H1 (cell line): Measurements from ENCODE around the gene EIF4E. TPM values are rescaled to one million over a fixed set of nuclear protein-coding genes. Genes with fewer than 3 reads are reported as not detected.

Experiments used
- CTCF ChIA-PET: fragments of 300-600 bp; sonication (Branson Sonifier 250); formaldehyde crosslinking; loops from one replicate; lab custom pipeline; 2021; ENCODE audit not compliant: partially characterized antibody; lab: Charles Lee
- POLR2A ChIA-PET: fragments of 300-600 bp; sonication (Branson Sonifier 250); formaldehyde crosslinking; loops from one replicate; lab custom pipeline; 2021; ENCODE audit warnings: inconsistent platforms; ENCODE audit not compliant: partially characterized antibody; lab: Charles Lee
- DNase-seq, 2 experiments: peaks; one replicate each; pipeline versions ENCODE4 v3.0.0 to v3.0.0-alpha.2; 2010 to 2022; ENCODE audit warnings: low spot score in 2 of 2, low read depth in 1 of 2, mixed read lengths in 1 of 2
- FAIRE-seq: peaks from 2 replicates; lab custom pipeline; 2011; peaks lifted over from hg19 to GRCh38; lab: Jason Lieb, UNC
- H2AFZ ChIP-seq: 2 replicates; pipeline ENCODE4 v1.8.1; 2012; ENCODE audit warnings: low read length, inconsistent platforms
- H2AK5ac ChIP-seq: 2 replicates; pipeline ENCODE4 v1.6.1; 2013; ENCODE audit warnings: low read depth, low read length
- H2BK120ac ChIP-seq: replicated peaks from 2 replicates; pipeline ENCODE3; 2013; ENCODE audit warnings: low read depth, low read length, inconsistent platforms
- H2BK12ac ChIP-seq: 2 replicates; pipeline ENCODE4 v1.6.1; 2013; ENCODE audit warnings: low read depth, low read length
- H2BK15ac ChIP-seq: 2 replicates; pipeline ENCODE4 v1.6.1; 2013; ENCODE audit warnings: low read length
- H2BK20ac ChIP-seq: 2 replicates; pipeline ENCODE4 v1.6.1; 2013; ENCODE audit warnings: low read length
- H2BK5ac ChIP-seq: 2 replicates; pipeline ENCODE4 v1.6.1; 2013; ENCODE audit warnings: low read depth, low read length
- H3K14ac ChIP-seq: 2 replicates; pipeline ENCODE4 v1.6.1; 2013; ENCODE audit warnings: inconsistent platforms; ENCODE audit not compliant: insufficient read length
- H3K18ac ChIP-seq: 2 replicates; pipeline ENCODE4 v1.6.1; 2013; ENCODE audit warnings: low read length; ENCODE audit errors: extremely low read depth
- H3K23ac ChIP-seq: 2 replicates; pipeline ENCODE4 v1.6.1; 2013; ENCODE audit warnings: inconsistent platforms; ENCODE audit not compliant: insufficient read length
- H3K23me2 ChIP-seq: 2 replicates; pipeline ENCODE4 v1.6.1; 2013; ENCODE audit warnings: low read depth, low read length
- H3K27ac ChIP-seq: 2 replicates; pipeline ENCODE4 v1.6.1; 2011; ENCODE audit warnings: low read depth, low read length, inconsistent platforms
- H3K27me3 ChIP-seq, 4 experiments: replicated peaks in 1 of 4; 1 replicate in 1 of 4; 2 replicates in 3 of 4; pipeline versions ENCODE4 v1.6.1 to v1.8.1; 2011 to 2013; ENCODE audit warnings: low read length in 3 of 4, mild to moderate bottlenecking in 3 of 4, inconsistent platforms in 2 of 4, mixed read lengths in 2 of 4, moderate library complexity in 1 of 4; ENCODE audit not compliant: control insufficient read depth in 3 of 4, insufficient read depth in 3 of 4; ENCODE audit errors: extremely low read depth in 1 of 4
- H3K36me3 ChIP-seq, 4 experiments: 2 replicates each; pipeline versions ENCODE4 v1.6.1 to v1.8.1; 2011 to 2013; ENCODE audit warnings: mild to moderate bottlenecking in 4 of 4, low read length in 3 of 4, moderate library complexity in 2 of 4, control low read depth in 1 of 4, inconsistent platforms in 1 of 4; ENCODE audit not compliant: insufficient read depth in 4 of 4, control insufficient read depth in 2 of 4
- H3K4ac ChIP-seq: replicated peaks from 2 replicates; pipeline ENCODE3; 2013; ENCODE audit warnings: low read length, low read depth, mixed read lengths, inconsistent platforms; ENCODE audit not compliant: insufficient read length
- H3K4me1 ChIP-seq, 4 experiments: replicated peaks in 1 of 4; 1 replicate in 1 of 4; 2 replicates in 3 of 4; pipeline versions ENCODE4 v1.6.1 to v1.8.1; 2011 to 2013; ENCODE audit warnings: low read length in 3 of 4, inconsistent platforms in 2 of 4, mixed read lengths in 1 of 4; ENCODE audit not compliant: insufficient read depth in 4 of 4, control insufficient read depth in 3 of 4
- H3K4me2 ChIP-seq, 2 experiments: 2 replicates each; pipeline versions ENCODE4 v1.6.1 to v1.8.1; 2011 to 2013; ENCODE audit warnings: low read depth in 2 of 2, low read length in 2 of 2, control low read depth in 1 of 2, inconsistent platforms in 1 of 2, mild to moderate bottlenecking in 1 of 2; ENCODE audit not compliant: insufficient read depth in 1 of 2
- H3K4me3 ChIP-seq, 4 experiments: fragments of 200-600, 300-600 bp in 1 of 4; sonication (generic), shearing (Covaris generic), sonication (Bioruptor Twin) in 1 of 4; 2 replicates each; pipeline versions ENCODE4 v1.5.1 to v1.8.1; 2011 to 2016; ENCODE audit warnings: low read length in 4 of 4, low read depth in 3 of 4, control low read depth in 2 of 4, inconsistent platforms in 2 of 4, mild to moderate bottlenecking in 2 of 4, mixed read lengths in 1 of 4, moderate library complexity in 1 of 4; ENCODE audit not compliant: insufficient read depth in 2 of 4; ENCODE audit errors: extremely low read depth in 1 of 4
- H3K56ac ChIP-seq: replicated peaks from 2 replicates; pipeline ENCODE3; 2013; ENCODE audit warnings: low read depth, mild to moderate bottlenecking, mixed read lengths, low read length, inconsistent platforms; ENCODE audit not compliant: insufficient read length
- H3K79me1 ChIP-seq: 2 replicates; pipeline ENCODE4 v1.6.1; 2013; ENCODE audit warnings: low read depth, low read length, control low read depth
- H3K79me2 ChIP-seq, 2 experiments: 2 replicates each; pipeline versions ENCODE4 v1.6.1 to v1.8.1; 2012 to 2013; ENCODE audit warnings: low read length in 2 of 2, mild to moderate bottlenecking in 2 of 2, inconsistent platforms in 1 of 2; ENCODE audit not compliant: insufficient read depth in 2 of 2, control insufficient read depth in 1 of 2
- H3K9ac ChIP-seq, 4 experiments: replicated peaks in 1 of 4; 1 replicate in 1 of 4; 2 replicates in 3 of 4; pipeline versions ENCODE4 v1.6.1 to v1.8.1; 2011 to 2013; ENCODE audit warnings: low read depth in 3 of 4, low read length in 3 of 4, control low read depth in 2 of 4, mild to moderate bottlenecking in 2 of 4, moderate library complexity in 2 of 4, inconsistent platforms in 1 of 4; ENCODE audit errors: extremely low read depth in 1 of 4
- H3K9me3 ChIP-seq, 2 experiments: 2 replicates each; pipeline versions ENCODE4 v1.6.1 to v1.8.1; 2012 to 2013; ENCODE audit warnings: mild to moderate bottlenecking in 2 of 2, moderate library complexity in 2 of 2, control low read depth in 1 of 2, inconsistent platforms in 1 of 2, low read depth in 1 of 2, low read length in 1 of 2, mixed read lengths in 1 of 2; ENCODE audit not compliant: insufficient read depth in 2 of 2
- H4K20me1 ChIP-seq, 2 experiments: replicated peaks in 1 of 2; 2 replicates each; pipeline versions ENCODE3 to v1.8.1; 2011 to 2013; ENCODE audit warnings: inconsistent platforms in 2 of 2, low read length in 2 of 2, mild to moderate bottlenecking in 1 of 2; ENCODE audit not compliant: insufficient read depth in 2 of 2, control insufficient read depth in 1 of 2
- H4K5ac ChIP-seq: 2 replicates; pipeline ENCODE4 v1.6.1; 2013; ENCODE audit warnings: low read length, low read depth, mixed read lengths, inconsistent platforms; ENCODE audit not compliant: insufficient read length
- H4K8ac ChIP-seq: 2 replicates; pipeline ENCODE4 v1.8.0; 2013; ENCODE audit warnings: mild to moderate bottlenecking, moderate library complexity, low read length, inconsistent platforms; ENCODE audit not compliant: insufficient read depth; ENCODE audit errors: extremely low read depth
- H4K91ac ChIP-seq: replicated peaks from 2 replicates; pipeline ENCODE3; 2013; ENCODE audit warnings: low read length, mixed read lengths, inconsistent platforms; ENCODE audit not compliant: insufficient read length
- CBX8 ChIP-seq: fragments of 300-800, 300-1000 bp; sonication (generic); IDR thresholded peaks from 2 replicates; pipeline ENCODE4 v1.7.1; 2016; ENCODE audit warnings: low read depth, low read length, borderline replicate concordance
- GTF2F1 ChIP-seq: IDR thresholded peaks from 2 replicates; pipeline ENCODE4 v1.6.1; 2012; ENCODE audit warnings: low read depth, low read length, improper control_type of control experiment, borderline replicate concordance
- HDAC2 ChIP-seq, 2 experiments: fragments of 300-600 bp in 1 of 2; sonication (generic) in 1 of 2; IDR thresholded peaks; 2 replicates each; pipeline ENCODE4 v1.6.1; 2011 to 2012; ENCODE audit warnings: low read depth in 2 of 2, low read length in 2 of 2, mild to moderate bottlenecking in 2 of 2, moderate library complexity in 2 of 2, borderline replicate concordance in 1 of 2, inconsistent platforms in 1 of 2
- SIN3A ChIP-seq, 2 experiments: IDR thresholded peaks in 1 of 2; conservative IDR thresholded peaks in 1 of 2; 2 replicates each; pipeline ENCODE4 v1.6.1; 2011 to 2012; ENCODE audit warnings: low read length in 2 of 2, improper control_type of control experiment in 1 of 2, low read depth in 1 of 2, mild to moderate bottlenecking in 1 of 2
- SP2 ChIP-seq: IDR thresholded peaks from 2 replicates; pipeline ENCODE4 v1.6.1; 2012; ENCODE audit warnings: mild to moderate bottlenecking, low read length, inconsistent platforms
- SUZ12 ChIP-seq: fragments of 200-600 bp; sonication (generic); IDR thresholded peaks from 2 replicates; pipeline ENCODE4 v1.6.1; 2012; ENCODE audit warnings: mild to moderate bottlenecking, inconsistent platforms, low read length, moderate library complexity, mixed read lengths
- TAF1 ChIP-seq: IDR thresholded peaks from 2 replicates; pipeline ENCODE4 v1.6.1; 2011; ENCODE audit warnings: mild to moderate bottlenecking, low read depth, low read length
- USF2 ChIP-seq: IDR thresholded peaks from 2 replicates; pipeline ENCODE4 v1.6.1; 2011; ENCODE audit warnings: low read length, improper control_type of control experiment
- WGBS, 2 experiments: shearing (Covaris generic) in 1 of 2; methylation state at CpG; one replicate each; pipeline versions ENCODE4 v1.1.6 to v1.1.7; 2013 to 2015; ENCODE audit warnings: low lambda C conversion rate in 2 of 2, mixed read lengths in 2 of 2, inconsistent platforms in 1 of 2, low coverage in 1 of 2, missing lambda C conversion rate in 1 of 2; ENCODE audit not compliant: insufficient replicate concordance in 2 of 2, insufficient coverage in 1 of 2, insufficient read length in 1 of 2; ENCODE audit errors: extremely low coverage in 1 of 2, missing lambda C conversion rate in 1 of 2; 5-methylcytosine and 5-hydroxymethylcytosine counted together
- polyA plus RNA-seq, 7 experiments: library from polyadenylated mRNA; depleted of rRNA in 3 of 7; stranded (reverse) in 5 of 7; unstranded in 2 of 7; fragments of >200 nt in 5 of 7; fragments of 200-250 nt in 2 of 7; gene quantifications; 1 replicate in 5 of 7; 2 replicates in 1 of 7; 4 replicates in 1 of 7; pipeline versions ENCODE4 v1.2.1 to v1.2.3, GENCODE V29; 2011 to 2013; ENCODE audit warnings: missing spikeins in 2 of 7, mixed read lengths in 2 of 7
- total RNA-seq: library from RNA; stranded (reverse); fragmentation: NEBNext Ultra II Directional; extraction: Animal tissue kit (Norgen Biotek cat#: 25700); gene quantifications from 2 replicates; pipeline ENCODE4 v1.2.1, GENCODE V29; 2021
- TF ChIP-seq, protein P1 (sequence below): IDR thresholded peaks from 2 replicates; pipeline ENCODE4 v1.6.1; 2012; ENCODE audit warnings: low read length, inconsistent platforms

The EIF4E gene
- total and polyA plus RNA-seq, 2 of the 8 experiments (the other 6 are each of a cell fraction or from before 2014, with no cell fraction given), result 59.6 to 185 TPM

GRCh38 chr4:98930311-98930865, 1.5 kb upstream of the EIF4E start:
- Histone ChIP-seq H3K56ac (no peak overlapping the region), H3K4me2 (no peak overlapping the region; a peak in 1 of 4 replicates), H3K27me3 (no peaks in the 10 kb centered on the region), H3K79me2 (peaks cover 23 to 34% of the 10 kb centered on the region in 2 experiments), H3K4me1 (peaks cover 0 to 2% (median 0%) of the 10 kb centered on the region in 4 experiments; a peak in 1 of 7 replicates), H3K27ac (no peak overlapping the region), H3K9me3 (peaks cover 17 to 22% of the 10 kb centered on the region in 2 experiments), H3K79me1 (no peaks in the 10 kb centered on the region), H3K14ac (no peak overlapping the region), H2BK5ac (no peak overlapping the region), H2BK15ac (no peak overlapping the region), H3K36me3 (peaks cover 0 to 6% (median 1%) of the 10 kb centered on the region in 4 experiments; a peak in 1 of 8 replicates), H3K18ac (no peak overlapping the region), H4K91ac (no peak overlapping the region), H4K8ac (no peak overlapping the region), H3K23ac (no peak overlapping the region), H3K23me2 (peaks cover 2% of the 10 kb centered on the region; the same call in 1 of the 2 replicates), H3K4ac (no peak overlapping the region), H3K4me3 (peak overlapping the region in 1 of 4 experiments; percentile 97; a peak in 1 of 8 replicates), H2BK12ac (no peak overlapping the region), H2AK5ac (no peak overlapping the region), H2BK120ac (no peak overlapping the region), H2BK20ac (no peak overlapping the region), H4K20me1 (peaks cover 0 to 9% of the 10 kb centered on the region in 2 experiments), H3K9ac (no peak overlapping the region), H4K5ac (no peak overlapping the region), H2AFZ (no peak overlapping the region)
- FAIRE-seq (no peak), DNase-seq (no peak)
- CTCF ChIA-PET, result interaction anchor here (2.9 kb wide), 1 partner anchor 8 kb away, joined by 9 read pairs; no protein-coding TSS in a partner anchor
- POLR2A ChIA-PET, result no interaction called here
- WGBS, 2 experiments, result 95% methylated on average over 2 of the region's 2 CpGs; no CpG with 5 or more reads in 1 of the 2 experiments
- TF ChIP-seq, protein P1, sequence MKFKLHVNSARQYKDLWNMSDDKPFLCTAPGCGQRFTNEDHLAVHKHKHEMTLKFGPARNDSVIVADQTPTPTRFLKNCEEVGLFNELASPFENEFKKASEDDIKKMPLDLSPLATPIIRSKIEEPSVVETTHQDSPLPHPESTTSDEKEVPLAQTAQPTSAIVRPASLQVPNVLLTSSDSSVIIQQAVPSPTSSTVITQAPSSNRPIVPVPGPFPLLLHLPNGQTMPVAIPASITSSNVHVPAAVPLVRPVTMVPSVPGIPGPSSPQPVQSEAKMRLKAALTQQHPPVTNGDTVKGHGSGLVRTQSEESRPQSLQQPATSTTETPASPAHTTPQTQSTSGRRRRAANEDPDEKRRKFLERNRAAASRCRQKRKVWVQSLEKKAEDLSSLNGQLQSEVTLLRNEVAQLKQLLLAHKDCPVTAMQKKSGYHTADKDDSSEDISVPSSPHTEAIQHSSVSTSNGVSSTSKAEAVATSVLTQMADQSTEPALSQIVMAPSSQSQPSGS, result no peak
- no peak for TF ChIP-seq HDAC2 (IDR thresholded peaks at IDR 0.05; ENCODE audit: borderline replicate concordance in 1 of 2, low read depth in 2 of 2, low read length in 2 of 2)
- TF ChIP-seq TAF1, result no peak
- no peak for TF ChIP-seq SUZ12
- no peak for TF ChIP-seq SIN3A (conservative IDR thresholded peaks at IDR 0.05 in 1 of 2, IDR thresholded peaks at IDR 0.05 in 1 of 2; ENCODE audit: low read depth in 1 of 2, low read length in 2 of 2)
- TF ChIP-seq CBX8, result no peak
- no peak for TF ChIP-seq SP2
- TF ChIP-seq GTF2F1, result no peak
- TF ChIP-seq USF2, result no peak
